Measurements from ENCODE around the gene TCEA2.

TCEA2 gene

GRCh38 chr20:64067005-64067632, 4.1 kb downstream of the TCEA2 start:
- DNase-seq, result no peak

DNA sequence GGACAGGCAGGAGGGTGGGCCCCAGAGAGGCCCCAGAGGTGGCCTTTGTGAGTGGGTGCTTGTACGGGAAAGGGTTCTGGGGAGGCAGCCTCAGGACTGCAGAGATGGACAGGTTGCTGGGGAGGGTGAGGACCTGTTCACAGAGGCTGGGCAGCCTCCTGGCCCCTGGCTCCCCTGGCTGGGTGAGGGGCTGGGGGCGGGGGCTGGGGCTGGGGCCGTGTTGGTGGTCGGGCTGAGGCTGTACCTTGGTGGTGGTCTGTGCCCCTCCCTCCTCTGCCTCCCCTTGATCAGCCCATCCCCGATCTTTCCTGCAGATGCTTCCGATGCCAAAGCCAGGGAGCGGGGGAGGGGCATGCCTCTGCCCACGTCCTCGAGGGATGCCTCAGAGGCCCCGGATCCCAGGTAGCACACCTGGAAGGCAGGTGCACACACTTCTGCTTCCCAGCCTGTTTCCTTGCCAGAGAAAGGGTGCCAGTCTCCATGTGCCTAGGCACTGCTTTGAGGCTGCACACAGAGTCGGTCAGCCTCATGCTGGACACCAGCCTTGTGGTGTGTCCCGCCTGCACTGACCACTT, 4.8 kb downstream of the TCEA2 start:
- no peak for DNase-seq

- DNase-seq, result no peak
These were observed 5.6 kb downstream of the TCEA2 start for GRCh38 chr20:64068386-64069208.

GRCh38 chr20:64069209-64069613, 6.2 kb downstream of the TCEA2 start:
- no peak for DNase-seq

GRCh38 chr20:64069614-64070243, 6.7 kb downstream of the TCEA2 start:
- DNase-seq, result no peak

- no peak for DNase-seq
These were observed 7.4 kb downstream of the TCEA2 start for GRCh38 chr20:64070244-64070993.

DNA sequence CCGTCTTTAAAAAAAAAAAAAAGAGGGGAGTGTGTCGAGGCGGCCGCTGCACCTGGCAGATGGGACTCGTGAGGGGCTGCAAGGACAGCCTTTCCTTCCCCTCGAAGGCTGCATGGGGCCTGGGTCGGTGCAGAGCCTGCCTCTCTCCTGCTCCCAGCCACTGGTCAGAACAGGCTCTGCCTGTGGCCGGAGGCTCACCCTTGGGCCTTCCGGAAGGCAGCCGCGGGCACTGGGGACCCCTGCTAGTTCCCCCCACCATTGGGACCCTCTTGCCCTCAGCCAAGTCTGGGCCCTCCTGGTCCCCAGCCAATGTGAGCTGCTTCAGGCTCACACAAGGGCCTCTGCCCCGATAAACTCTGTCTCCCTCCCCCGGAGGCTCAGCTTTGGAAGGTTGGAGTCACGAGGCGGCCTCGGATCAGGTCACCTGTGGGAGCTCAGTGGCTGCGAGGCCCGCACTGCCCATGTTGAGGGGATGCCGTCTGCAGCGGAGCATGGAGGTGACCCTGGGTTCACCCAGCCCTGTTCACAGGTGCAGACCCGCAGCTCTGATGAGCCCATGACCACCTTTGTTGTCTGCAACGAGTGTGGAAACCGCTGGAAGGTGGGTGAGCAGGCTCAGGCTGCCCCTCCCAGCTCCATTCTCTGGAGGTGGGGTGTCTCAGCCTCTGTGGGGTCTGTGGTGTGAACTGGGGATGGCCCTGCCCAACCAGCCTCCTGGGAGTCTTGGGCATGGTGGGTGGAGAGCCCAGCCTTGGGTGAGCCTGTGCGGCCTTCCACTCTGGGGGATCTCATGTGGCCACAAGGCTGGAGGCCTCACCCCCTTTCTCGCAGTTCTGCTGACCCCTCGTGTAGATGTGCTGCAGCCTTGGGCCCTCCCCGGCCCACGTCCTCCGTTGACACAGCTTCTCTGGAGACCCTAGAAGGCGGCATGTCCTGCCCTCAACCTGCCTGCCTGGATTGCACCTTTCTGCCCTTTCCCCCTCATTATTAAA, 8.6 kb downstream of the TCEA2 start:
- DNase-seq, result no peak

GRCh38 chr20:64072498-64073063, 9.6 kb downstream of the TCEA2 start:
- DNase-seq, result no peak

DNA sequence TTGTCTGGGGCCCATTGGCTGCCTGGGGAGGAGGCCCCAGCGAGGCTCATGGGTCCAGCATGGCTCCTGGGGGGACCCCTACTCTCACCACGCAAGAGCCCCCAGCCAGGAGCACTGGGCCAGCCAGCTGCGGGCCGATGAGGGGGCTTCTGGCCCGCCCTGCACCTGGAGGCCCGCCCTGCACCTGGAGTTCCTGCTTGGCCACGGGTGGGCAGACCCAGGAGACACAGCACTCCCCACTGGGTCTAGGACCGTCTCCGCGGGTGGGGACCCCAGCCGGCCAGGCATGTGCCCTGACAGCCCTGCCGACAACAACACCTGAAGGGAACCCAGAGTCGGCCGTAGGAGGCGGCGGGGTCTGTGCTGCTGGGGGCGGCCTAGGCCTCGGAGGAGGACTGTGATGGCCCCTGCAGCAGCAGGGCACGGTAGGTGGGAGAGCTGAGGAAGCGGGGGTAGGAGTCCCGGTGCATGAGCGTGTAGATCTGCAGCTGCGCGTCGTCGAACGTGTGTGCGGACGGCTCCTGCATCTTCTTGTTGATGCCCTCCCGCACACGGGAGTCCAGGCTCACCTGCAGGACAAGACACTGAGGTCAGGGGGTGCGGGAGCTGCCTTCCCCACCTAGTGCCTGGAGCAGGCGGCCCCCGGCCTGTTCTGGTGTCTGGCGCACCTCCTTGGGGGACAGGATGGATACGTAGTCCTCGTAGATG, 10.6 kb downstream of the TCEA2 start:
- DNase-seq, result no peak

DNA sequence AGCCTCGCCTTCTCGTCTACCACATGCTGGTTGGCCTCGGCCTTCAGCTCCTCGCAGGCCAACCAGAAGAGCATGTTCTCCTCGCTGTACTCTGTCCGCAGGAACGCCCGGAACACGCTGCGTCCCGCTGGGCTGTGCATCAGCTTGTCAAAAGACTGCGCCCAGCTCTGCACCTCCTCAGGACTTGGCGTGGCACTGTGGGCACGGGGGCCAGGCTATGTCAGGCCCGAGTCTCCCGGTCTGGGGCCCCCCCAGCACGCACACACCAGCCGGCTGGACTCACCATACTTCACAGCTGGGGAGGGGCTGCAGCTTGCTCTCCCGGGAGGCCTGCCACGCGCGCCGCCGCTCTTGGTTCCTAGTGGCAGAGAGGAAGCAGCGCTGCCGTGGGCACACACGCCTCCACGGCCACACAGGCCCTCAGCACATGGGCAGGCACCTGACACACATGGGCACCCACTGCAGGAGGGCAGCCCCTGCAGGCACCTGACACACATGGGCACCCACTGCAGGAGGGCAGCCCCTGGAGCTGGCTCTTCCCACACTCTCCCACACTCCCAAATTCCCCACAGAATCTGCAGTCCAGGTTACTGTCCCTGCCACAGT, 11.3 kb downstream of the TCEA2 start:
- no peak for DNase-seq

GRCh38 chr20:64074963-64075362, 12.0 kb downstream of the TCEA2 start:
- DNase-seq, result no peak

DNA sequence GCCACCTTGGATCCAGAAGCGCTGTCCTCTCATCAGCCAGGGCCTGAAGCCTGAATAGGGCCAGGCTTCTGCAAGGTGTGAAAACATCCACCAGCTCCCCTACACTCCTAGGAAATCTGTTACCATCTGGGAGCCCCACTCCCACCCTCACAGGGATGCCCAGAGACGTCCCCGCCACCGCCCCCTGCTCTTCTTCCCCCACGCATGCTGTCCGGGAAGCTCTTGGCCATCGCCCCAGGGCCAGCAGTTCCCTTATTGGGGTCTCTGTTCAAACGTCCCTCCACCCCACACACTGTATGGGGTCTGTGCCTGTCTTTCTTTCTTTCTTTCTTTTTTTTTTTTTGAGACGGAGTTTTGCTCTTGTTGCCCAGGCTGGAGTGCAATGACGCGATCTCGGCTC, 12.6 kb downstream of the TCEA2 start:
- DNase-seq, result no peak

DNA sequence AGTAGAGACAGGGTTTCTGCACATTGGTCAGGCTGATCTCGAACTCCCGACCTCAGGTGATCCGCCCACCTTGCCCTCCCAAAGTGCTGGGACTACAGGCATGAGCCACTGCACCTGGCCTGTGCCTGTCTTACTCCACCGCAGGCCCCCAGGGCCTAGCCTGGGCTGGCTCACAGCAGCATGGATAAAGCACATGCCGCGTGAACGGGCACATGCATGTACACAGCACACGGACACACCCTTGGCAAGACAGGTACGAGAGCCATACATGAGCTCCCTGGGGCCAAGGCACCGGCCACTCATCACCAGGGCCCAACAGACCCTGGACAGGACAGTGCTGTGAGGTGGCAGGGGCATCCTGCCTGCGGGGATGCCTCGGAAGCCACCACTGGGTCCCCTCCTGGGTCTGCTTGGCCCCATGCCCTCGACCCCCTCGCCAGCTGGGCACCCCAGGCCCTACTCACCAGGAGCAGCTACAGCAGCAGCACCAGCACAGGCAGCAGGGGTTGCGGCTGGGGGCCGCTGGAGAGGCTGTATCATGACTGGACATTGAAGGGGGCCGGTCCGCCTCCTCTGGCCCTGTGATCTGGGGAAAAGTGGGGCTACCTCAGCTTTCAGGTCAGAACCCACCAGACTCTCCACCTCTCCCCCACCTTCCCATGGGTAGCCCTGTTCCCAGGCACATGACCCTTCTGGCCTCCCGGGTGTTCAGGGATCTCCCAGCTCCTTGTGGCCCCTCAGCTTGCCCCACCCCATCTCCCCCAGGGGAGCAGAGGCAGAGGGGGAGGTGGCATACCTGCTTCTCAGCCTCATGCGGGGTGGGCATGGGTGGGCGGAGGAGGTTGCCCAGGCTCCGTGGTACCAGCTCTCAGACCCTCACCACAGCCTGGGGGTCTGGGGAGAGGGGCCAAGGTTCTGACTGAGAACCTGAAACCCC, 13.3 kb downstream of the TCEA2 start:
- no peak for DNase-seq

DNA sequence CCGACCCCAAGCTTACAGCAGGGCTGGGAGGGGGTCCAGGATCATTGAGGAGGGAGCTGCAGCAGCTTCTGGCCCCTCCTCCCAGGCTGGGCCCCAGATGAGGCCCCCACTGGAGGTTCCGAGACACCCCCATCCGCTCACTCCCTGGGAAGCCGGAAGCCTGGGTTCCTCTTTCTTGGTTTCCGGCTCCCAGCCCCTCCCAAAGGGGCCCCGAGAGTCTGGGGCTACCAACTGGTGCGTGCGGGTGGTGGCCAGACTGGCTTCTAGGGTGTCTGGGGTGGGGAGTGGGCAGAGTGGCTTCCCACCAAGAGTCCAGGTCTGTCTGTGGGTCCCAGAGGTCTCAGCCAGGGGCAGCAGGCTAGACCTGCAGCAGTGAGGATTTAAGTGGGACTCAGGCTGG, 14.1 kb downstream of the TCEA2 start:
- DNase-seq, result peak; percentile 43

DNA sequence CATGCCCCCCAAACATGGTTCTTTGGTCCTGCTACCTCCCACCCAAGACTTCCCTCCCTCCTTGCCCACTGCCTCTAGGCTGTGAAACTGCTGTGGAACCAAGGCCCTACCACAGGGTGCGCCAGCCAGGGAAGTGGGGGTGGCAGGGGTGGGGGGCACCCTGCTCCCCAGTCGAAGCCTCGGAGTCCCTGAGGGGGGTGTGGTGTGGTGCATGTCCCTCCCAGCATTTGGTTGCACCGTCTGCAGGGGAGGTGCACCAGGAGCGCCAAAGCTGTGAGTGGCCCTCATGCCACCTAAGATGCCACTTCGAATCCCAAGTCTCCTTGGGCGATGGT, 14.5 kb downstream of the TCEA2 start:
- DNase-seq, result no peak

DNA sequence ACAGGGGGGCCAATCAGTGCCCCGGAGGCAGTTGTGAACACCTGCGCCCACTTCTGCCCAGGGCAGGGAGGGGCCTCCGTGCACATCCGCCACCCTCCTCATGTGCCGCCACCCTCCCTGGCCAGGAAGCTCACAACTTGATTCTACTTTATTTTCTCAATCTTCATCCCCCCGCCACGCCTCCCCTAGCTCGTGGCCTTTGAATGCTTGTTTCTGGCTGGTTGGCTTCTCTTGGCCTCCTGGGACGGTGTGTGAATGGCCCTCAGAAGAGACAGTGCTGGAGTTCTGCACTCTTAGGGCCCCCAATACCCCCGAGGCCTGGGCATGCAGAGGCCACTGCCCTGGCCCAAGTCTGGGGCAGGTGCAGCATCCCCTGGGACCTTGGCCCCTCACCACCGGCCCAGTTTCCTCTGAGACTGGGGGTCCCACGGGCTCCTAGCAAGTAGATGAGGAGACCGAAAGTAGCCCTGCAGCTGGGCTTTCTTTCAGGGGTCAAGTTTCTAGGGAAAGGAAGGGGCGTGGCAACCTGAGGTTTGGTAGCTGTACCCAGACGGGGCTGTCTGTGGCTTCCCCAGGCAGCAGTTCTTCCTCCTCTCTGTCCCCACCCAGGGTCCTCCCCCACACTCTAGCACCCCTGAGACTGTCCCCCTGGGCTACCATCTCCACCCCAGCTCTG, 15.0 kb downstream of the TCEA2 start:
- peak; percentile 65 for DNase-seq

GRCh38 chr20:64078934-64079272, 15.9 kb downstream of the TCEA2 start:
- no peak for DNase-seq

DNA sequence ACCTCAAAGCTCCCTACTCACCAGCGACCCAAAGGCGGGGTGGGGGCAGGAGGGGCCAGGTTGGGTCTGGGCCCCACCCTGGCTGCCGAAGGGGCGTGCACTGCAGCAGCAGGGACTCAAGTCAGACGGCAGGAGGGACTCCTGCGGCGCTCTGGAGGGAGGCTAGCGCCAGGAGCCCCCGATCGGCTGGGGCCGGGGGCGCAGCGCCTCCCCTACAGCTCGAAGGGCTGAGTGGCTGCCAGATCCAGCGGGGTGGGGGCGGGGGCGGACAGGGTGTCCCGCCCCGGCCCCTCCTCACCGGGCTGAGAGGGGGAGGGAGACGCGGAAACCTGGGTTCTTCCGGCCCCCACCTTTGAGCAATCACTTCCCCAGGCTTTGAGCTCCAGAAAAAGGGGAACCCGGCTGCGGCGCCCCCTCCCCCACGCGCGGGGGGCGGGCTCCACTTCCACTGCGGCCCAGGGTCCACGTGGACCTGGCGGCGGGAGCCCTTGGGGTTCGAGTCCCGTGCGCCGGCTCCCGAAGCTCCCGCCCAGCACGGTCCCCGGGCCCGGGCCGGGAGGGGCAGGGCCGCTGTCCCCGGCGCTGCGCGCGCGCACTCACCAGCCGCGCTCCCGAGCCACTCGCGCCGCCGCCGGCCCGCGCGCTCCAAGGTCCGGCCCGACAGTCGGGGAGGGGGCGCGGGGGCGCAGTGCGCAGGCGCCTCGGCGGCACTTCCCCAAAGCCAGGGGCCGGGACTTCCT, 16.4 kb downstream of the TCEA2 start, which contains the start of gene RGS19:
Gene RGS19 (minus strand): TSS at position 246 of the 740 bp plus-strand sequence. CDS start 2,632 bp downstream, outside the sequence.
- DNase-seq, result peak; percentile 78

All from CD4-positive, alpha-beta T cell treated with Interleukin-21 for 1 hour (primary cell).